Kidney (tissue), 14 donors: Measurements from ENCODE around the gene ADAT1. TPM values are rescaled to one million over a fixed set of nuclear protein-coding genes. Genes with fewer than 3 reads are reported as not detected.

Source experiments
- DNase-seq, 5 donors: peaks; one replicate each; pipeline ENCODE4 v3.0.0-alpha.2; 2013 to 2020
- FAIRE-seq: peaks from 2 replicates; lab custom pipeline; 2012; peaks lifted over from hg19 to GRCh38; lab: Jason Lieb, UNC
- H3K27ac ChIP-seq, 2 donors: one replicate each; pipeline ENCODE4 v1.7.0; 2013; ENCODE audit warnings: low read depth in 2 of 2, low read length in 2 of 2, inconsistent platforms in 1 of 2
- H3K27me3 ChIP-seq: one replicate; pipeline ENCODE4 v1.7.1; 2013; ENCODE audit warnings: low read length, inconsistent platforms; ENCODE audit not compliant: control insufficient read depth, insufficient read depth
- H3K36me3 ChIP-seq, 3 donors: one replicate each; pipeline versions ENCODE4 v1.7.0 to v1.7.1; 2013; ENCODE audit warnings: low read length in 3 of 3, control low read depth in 1 of 3, inconsistent platforms in 1 of 3; ENCODE audit not compliant: insufficient read depth in 3 of 3, control insufficient read depth in 2 of 3
- H3K4me1 ChIP-seq, 3 donors: one replicate each; pipeline versions ENCODE4 v1.7.0 to v1.7.1; 2013; ENCODE audit warnings: low read length in 3 of 3, inconsistent platforms in 1 of 3, low read depth in 1 of 3; ENCODE audit not compliant: control insufficient read depth in 2 of 3, insufficient read depth in 2 of 3
- H3K4me3 ChIP-seq, 3 donors: one replicate each; pipeline versions ENCODE4 v1.7.0 to v1.8.1; 2013; ENCODE audit warnings: low read length in 3 of 3, control low read depth in 1 of 3, inconsistent platforms in 1 of 3
- H3K9ac ChIP-seq, 3 donors: one replicate each; pipeline versions ENCODE4 v1.7.0 to v1.7.1; 2013; ENCODE audit warnings: low read length in 3 of 3, control low read depth in 1 of 3, inconsistent platforms in 1 of 3
- H3K9me3 ChIP-seq, 3 donors: one replicate each; pipeline versions ENCODE4 v1.7.0 to v1.7.1; 2013; ENCODE audit warnings: low read length in 3 of 3, control low read depth in 1 of 3, inconsistent platforms in 1 of 3; ENCODE audit not compliant: control insufficient read depth in 2 of 3, insufficient read depth in 1 of 3
- intact Hi-C: fragments of 100-400 bp; cut with DNase I; formaldehyde crosslinking; loops from one replicate; pipeline ENCODE4 v1.11.1; 2022
- polyA plus RNA-seq: library from polyadenylated mRNA; stranded (reverse); fragments of 350-450 nt; fragmentation: Illumina TruSeq; extraction: RNeasy Lipid Tissue Mini Kit (QIAGEN cat#74804); gene quantifications from one replicate; pipeline ENCODE4 v1.2.3, GENCODE V29; 2014; ENCODE audit warnings: low read depth, low replicate concordance; ENCODE audit not compliant: insufficient read depth
- total RNA-seq: library from RNA; stranded (reverse); fragmentation: NEBNext Ultra II Directional; extraction: Animal tissue kit (Norgen Biotek cat#: 25700); gene quantifications from one replicate; pipeline ENCODE4 v1.2.1, GENCODE V29; 2021
- TF ChIP-seq, protein P1 (sequence below): IDR thresholded peaks from 3 replicates; pipeline ENCODE4 v1.5.1; 2012; ENCODE audit warnings: mild to moderate bottlenecking, moderate library complexity, borderline replicate concordance; ENCODE audit not compliant: insufficient read depth; ENCODE audit errors: extremely low read depth
- donor health status: control.
- donor health status: control.
- donor health status: control.
- donor health status: control.
- donor health status: control.
- donor health status: DM: yes; HTN: yes; CAD: no.
- donor health status: Normal renal cell carcinoma (clear cell type).

ADAT1 gene
- total and polyA plus RNA-seq, 2 donors from 2014 or later = 24.4 to 56.5 TPM

DNA sequence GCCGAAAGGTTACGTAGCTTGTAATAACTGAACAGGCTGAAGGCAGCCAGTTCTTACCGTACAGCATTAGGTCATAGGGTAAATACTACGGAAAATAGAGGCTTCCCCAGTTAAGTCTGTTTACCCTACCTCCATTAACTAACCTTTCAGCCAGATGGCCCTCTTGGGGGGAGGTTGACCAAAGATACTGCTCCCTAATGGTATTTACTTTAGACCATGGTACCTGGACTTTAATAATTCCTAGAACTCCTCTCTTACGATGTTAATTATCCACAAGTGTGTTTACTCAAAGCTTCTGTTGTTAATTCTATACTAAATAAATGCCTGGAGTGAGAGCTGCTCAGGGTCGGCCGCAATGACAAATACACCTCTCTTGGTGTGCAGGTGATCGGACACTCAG, 9.8 kb upstream of the ADAT1 start:
- no peaks in the 10 kb centered on the region for H3K4me1 ChIP-seq
- intact Hi-C loops = no loop called here
- no peaks in the 10 kb centered on the region for H3K27me3 ChIP-seq
- TF ChIP-seq, protein P1, sequence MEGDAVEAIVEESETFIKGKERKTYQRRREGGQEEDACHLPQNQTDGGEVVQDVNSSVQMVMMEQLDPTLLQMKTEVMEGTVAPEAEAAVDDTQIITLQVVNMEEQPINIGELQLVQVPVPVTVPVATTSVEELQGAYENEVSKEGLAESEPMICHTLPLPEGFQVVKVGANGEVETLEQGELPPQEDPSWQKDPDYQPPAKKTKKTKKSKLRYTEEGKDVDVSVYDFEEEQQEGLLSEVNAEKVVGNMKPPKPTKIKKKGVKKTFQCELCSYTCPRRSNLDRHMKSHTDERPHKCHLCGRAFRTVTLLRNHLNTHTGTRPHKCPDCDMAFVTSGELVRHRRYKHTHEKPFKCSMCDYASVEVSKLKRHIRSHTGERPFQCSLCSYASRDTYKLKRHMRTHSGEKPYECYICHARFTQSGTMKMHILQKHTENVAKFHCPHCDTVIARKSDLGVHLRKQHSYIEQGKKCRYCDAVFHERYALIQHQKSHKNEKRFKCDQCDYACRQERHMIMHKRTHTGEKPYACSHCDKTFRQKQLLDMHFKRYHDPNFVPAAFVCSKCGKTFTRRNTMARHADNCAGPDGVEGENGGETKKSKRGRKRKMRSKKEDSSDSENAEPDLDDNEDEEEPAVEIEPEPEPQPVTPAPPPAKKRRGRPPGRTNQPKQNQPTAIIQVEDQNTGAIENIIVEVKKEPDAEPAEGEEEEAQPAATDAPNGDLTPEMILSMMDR = no peak
- H3K9ac ChIP-seq = no peak overlapping the region
- peaks cover 26 to 71% (median 57%) of the 10 kb centered on the region in 3 donors for H3K36me3 ChIP-seq
- no peak overlapping the region for H3K4me3 ChIP-seq
- H3K9me3 ChIP-seq = no peaks in the 10 kb centered on the region
- H3K27ac ChIP-seq = no peak overlapping the region
- no peak for DNase-seq
- no peak for FAIRE-seq

DNA sequence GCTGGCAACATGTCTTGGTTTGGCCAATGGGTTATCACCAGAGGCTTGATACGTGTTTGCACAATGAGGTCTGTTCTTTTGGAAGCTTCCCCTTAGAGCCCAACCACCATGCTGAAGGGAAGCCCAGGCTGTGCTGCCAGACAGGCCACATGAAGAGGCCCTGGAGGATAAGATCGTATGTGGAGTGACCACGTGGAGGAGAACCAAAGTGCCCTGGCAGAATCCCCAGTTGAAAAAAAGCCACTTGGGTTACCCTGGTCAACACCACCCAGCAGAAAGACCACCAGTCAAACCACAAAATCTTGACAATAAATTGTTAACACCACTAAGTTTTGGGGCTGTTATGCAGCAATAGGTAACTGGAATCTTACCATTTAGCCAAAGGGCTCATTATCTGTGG, 7.0 kb upstream of the ADAT1 start:
- Histone ChIP-seq H3K4me3 (no peak overlapping the region), H3K27me3 (no peaks in the 10 kb centered on the region), H3K9me3 (no peaks in the 10 kb centered on the region), H3K27ac (no peak overlapping the region), H3K4me1 (no peaks in the 10 kb centered on the region), H3K36me3 (peaks cover 23 to 69% (median 55%) of the 10 kb centered on the region in 3 donors), H3K9ac (no peak overlapping the region)
- TF ChIP-seq, protein P1 = no peak
- FAIRE-seq (no peak), DNase-seq (no peak)
- intact Hi-C loops = no loop called here

DNA sequence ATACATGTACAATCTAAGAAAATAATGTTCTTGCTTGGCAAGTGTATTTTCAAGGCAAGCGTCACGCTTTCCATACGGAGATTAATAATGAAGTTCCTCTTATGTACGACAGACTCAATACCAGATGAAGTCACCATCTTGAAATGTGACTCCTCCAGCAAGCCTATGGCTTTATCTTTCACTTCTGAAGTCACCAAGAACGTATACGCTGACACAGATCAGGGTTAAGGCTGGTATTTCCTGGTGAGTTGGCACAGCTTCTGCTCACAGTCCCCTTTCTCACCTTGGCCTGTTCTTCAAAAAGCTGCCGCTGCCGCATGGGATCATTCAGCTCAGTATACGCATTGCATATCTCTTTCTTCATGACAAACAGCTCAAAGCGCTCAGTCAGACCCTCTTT, 6.1 kb upstream of the ADAT1 start:
- no peak overlapping the region for H3K4me3 ChIP-seq
- no peaks in the 10 kb centered on the region for H3K4me1 ChIP-seq
- no peaks in the 10 kb centered on the region for H3K9me3 ChIP-seq
- FAIRE-seq = no peak
- intact Hi-C loops = no loop called here
- no peak overlapping the region for H3K9ac ChIP-seq
- no peak overlapping the region for H3K27ac ChIP-seq
- DNase-seq = no peak
- no peaks in the 10 kb centered on the region for H3K27me3 ChIP-seq
- peaks cover 22 to 60% (median 52%) of the 10 kb centered on the region in 3 donors for H3K36me3 ChIP-seq
- TF ChIP-seq, protein P1 = no peak

DNA sequence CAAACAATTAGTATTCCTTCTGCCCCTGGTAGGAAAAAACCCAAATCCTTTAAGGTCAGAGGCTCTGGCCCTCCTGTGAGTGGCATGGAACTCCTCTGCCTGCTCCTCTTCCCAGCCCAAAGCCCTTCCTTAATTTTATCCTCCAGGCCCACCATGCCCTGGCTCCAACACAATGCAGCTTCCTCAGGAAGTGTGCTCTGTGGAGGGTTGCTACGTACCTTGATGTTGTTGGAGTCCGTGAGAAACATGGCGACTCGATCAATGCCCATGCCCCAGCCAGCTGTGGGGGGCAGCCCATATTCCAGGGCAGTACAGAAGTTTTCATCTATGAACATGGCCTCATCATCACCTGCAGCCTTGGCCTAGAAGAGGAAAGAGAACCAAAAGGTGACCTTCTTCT, 5.3 kb upstream of the ADAT1 start:
- H3K4me3 ChIP-seq = no peak overlapping the region
- H3K27ac ChIP-seq = no peak overlapping the region

More for the DNA sequence above, 5.3 kb upstream of the ADAT1 start:
- DNase-seq = no peak
- H3K36me3 ChIP-seq = peaks cover 19 to 53% (median 46%) of the 10 kb centered on the region in 3 donors
- no peak overlapping the region for H3K9ac ChIP-seq
- no peaks in the 10 kb centered on the region for H3K4me1 ChIP-seq
- intact Hi-C loops = no loop called here
- TF ChIP-seq, protein P1 = no peak
- H3K27me3 ChIP-seq = no peaks in the 10 kb centered on the region
- FAIRE-seq = no peak
- no peaks in the 10 kb centered on the region for H3K9me3 ChIP-seq
